ENCODE results near the gene ABCC4. TPM values are rescaled to one million over a fixed set of nuclear protein-coding genes. Genes with fewer than 3 reads are reported as not detected.

Gene ABCC4
- total RNA-seq, 2 experiments from 2014 or later: 9.6 to 11.8 TPM

DNA sequence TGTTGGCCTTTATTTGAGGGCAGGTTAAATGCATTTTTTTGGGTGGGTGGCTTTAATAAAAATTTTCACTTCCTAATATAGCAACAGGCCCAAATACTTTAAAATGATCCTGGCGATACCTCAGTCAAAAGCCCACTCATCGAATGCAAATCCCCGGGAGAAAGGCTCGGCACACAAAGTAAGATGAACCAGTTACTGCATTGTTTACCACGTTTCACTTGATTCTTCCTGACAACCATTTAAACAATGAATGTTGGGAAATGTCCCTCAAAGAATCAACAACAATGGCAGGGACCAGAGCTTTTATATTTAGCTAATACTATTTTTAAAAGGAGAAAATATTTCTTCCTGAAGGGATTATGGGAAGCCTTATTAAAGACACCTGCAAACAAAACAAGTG is 187.7 kb downstream of the ABCC4 start:
- Mint-ChIP-seq H3K27ac (no peak overlapping the region), H3K4me1 (ENCODE audit: low read depth) (no peaks in the 10 kb centered on the region), H3K9me3 (no peaks in the 10 kb centered on the region), H3K36me3 (ENCODE audit: low read depth) (peaks cover 13% of the 10 kb centered on the region), H3K27me3 (no peaks in the 10 kb centered on the region), H3K4me3 (no peak overlapping the region)
- POLR2A ChIA-PET: no interaction called here
- CTCF ChIA-PET: interaction anchor here (1.1 kb wide), 1 partner anchor 291 kb away, joined by 3 read pairs; no protein-coding TSS in a partner anchor
- intact Hi-C loops (cut with micrococcal nuclease): no loop called here
- no peak for DNase-seq
- TF ChIP-seq CTCF (IDR thresholded peaks at IDR 0.05): no peak
- no peak for ATAC-seq

- ATAC-seq (no peak), DNase-seq (no peak)
- Mint-ChIP-seq H3K4me1 (ENCODE audit: low read depth) (no peaks in the 10 kb centered on the region), H3K36me3 (ENCODE audit: low read depth) (peaks cover 16% of the 10 kb centered on the region), H3K27ac (no peak overlapping the region), H3K4me3 (no peak overlapping the region), H3K27me3 (no peaks in the 10 kb centered on the region), H3K9me3 (no peaks in the 10 kb centered on the region)
- ChIA-PET POLR2A (no interaction called here), CTCF (no interaction called here)
- no peak for TF ChIP-seq CTCF (IDR thresholded peaks at IDR 0.05)
- intact Hi-C loops (cut with micrococcal nuclease): no loop called here
Observed at GRCh38 chr13:95112883-95113282, 188.4 kb downstream of the ABCC4 start.

DNA sequence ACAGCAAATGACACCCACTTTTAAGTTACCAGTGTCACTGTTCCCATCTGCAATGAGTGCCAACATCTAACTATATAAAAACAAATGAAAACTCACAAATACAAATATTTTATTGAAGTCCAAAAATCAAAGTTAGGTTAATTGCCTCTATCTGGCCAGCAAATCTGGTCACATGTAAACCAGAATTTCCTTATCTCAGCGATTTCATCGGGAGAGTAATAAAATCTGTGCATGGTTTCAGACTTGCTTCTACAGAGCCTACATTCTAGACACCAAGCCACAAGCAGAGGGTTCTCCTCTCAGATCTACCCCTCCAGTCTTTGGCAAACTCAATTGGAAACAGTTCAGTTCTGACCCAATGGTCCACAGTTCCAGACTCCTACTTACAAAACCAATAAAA is 189.6 kb downstream of the ABCC4 start:
- Mint-ChIP-seq H3K27ac (no peak overlapping the region), H3K4me3 (no peak overlapping the region), H3K27me3 (no peaks in the 10 kb centered on the region), H3K9me3 (no peaks in the 10 kb centered on the region), H3K4me1 (ENCODE audit: low read depth) (no peaks in the 10 kb centered on the region), H3K36me3 (ENCODE audit: low read depth) (peaks cover 19% of the 10 kb centered on the region)
- POLR2A ChIA-PET: no interaction called here
- intact Hi-C loops (cut with micrococcal nuclease): no loop called here
- DNase-seq: no peak
- CTCF ChIA-PET: no interaction called here
- ATAC-seq: no peak
- no peak for TF ChIP-seq CTCF (IDR thresholded peaks at IDR 0.05)

DNA sequence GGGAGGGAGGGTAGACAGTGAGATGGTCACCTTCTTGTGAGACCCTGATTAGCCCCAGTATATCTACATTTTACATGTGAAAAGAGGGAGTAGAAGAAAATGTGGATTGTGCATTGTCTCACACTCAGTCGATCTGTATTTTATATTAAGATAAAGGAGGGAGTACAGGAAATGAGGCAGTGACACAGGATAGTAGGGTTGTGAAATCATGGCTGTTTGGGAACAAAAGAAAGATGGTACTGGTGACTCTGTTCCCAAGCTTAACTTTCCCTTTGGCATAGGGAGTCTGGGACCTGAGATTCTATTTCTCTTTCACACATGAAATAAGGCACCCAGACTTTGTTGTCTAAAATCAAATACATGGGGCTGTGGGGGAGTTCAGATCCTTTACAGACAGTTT is 194.7 kb downstream of the ABCC4 start:
- CTCF ChIA-PET: no interaction called here
- no peak overlapping the region for H3K27ac Mint-ChIP-seq

More for the DNA sequence above, 194.7 kb downstream of the ABCC4 start:
- POLR2A ChIA-PET: no interaction called here
- Mint-ChIP-seq H3K36me3 (ENCODE audit: low read depth) (peaks cover 20% of the 10 kb centered on the region), H3K4me1 (ENCODE audit: low read depth) (no peaks in the 10 kb centered on the region), H3K4me3 (no peak overlapping the region), H3K27me3 (no peaks in the 10 kb centered on the region), H3K9me3 (no peaks in the 10 kb centered on the region)
- no peak for ATAC-seq
- no peak for TF ChIP-seq CTCF (IDR thresholded peaks at IDR 0.05)
- DNase-seq: no peak
- intact Hi-C loops (cut with micrococcal nuclease): no loop called here

Measured in activated CD8-positive, alpha-beta T cell treated with anti-CD3 and anti-CD28 coated beads for 36 hours (primary cell).